Left ventricle myocardium inferior (tissue), 1 donor: ENCODE measurements around the gene KCNS3. TPM values are rescaled to one million over a fixed set of nuclear protein-coding genes. Genes with fewer than 3 reads are reported as not detected.

Source experiments
- DNase-seq: peaks from one replicate; pipeline ENCODE4 v3.0.0-alpha.2; 2020
- H3K27ac ChIP-seq: fragments of 200-600 bp; replicated peaks from 2 replicates; pipeline ENCODE4 v1.8.0; 2021
- H3K27me3 ChIP-seq: fragments of 200-600 bp; 2 replicates; pipeline ENCODE4 v1.8.0; 2021; ENCODE audit warnings: low read depth
- H3K36me3 ChIP-seq: fragments of 200-600 bp; 2 replicates; pipeline ENCODE4 v1.8.0; 2021
- H3K4me1 ChIP-seq: fragments of 200-600 bp; 2 replicates; pipeline ENCODE4 v1.8.0; 2021
- H3K4me3 ChIP-seq: fragments of 200-600 bp; 2 replicates; pipeline ENCODE4 v1.8.0; 2021; ENCODE audit warnings: mild to moderate bottlenecking, moderate library complexity
- H3K9me3 ChIP-seq: fragments of 200-600 bp; replicated peaks from 2 replicates; pipeline ENCODE4 v1.8.0; 2021
- CTCF ChIP-seq: fragments of 200-600 bp; IDR thresholded peaks from 2 replicates; pipeline ENCODE4 v1.8.0; 2021; ENCODE audit warnings: antibody characterized with exemption, mild to moderate bottlenecking, borderline replicate concordance
- intact Hi-C: fragments of 100-400 bp; cut with micrococcal nuclease; formaldehyde crosslinking; loops from one replicate; pipeline ENCODE4 v1.11.0; 2022
- total RNA-seq: library from RNA; stranded (reverse); fragmentation: NEBNext Ultra II Directional; extraction: Animal tissue kit (Norgen Biotek cat#: 25700); gene quantifications from one replicate; pipeline ENCODE4 v1.2.1, GENCODE V29; 2021
- donor health status: DM: no; HTN: yes; CAD: no; lungs with severe emphysema.

Gene KCNS3
- total RNA-seq, 1 donor from 2014 or later, result 4.0 TPM

DNA sequence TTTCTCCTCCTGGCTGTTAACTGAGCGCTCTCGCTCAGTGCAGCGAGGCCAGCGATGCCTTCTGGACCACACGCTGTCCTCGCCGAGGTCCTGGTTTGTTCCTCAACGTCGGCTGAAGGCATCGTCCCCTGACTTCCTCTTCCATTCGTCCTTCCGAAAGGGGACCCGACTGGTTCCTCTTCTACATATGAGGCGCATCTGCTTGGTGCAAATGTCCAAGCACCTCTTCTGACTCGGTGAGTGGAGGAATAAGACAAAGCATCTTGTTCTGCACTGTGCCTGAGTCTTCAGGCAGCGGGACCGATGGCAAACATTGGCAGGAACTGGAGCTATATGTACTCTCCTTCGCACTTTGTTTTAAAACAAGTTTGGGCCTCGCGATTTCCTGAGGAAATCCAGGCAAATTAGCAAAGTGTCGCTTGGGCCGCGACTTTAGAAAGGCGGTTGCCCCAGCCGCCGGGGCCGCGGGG lies 621 bp upstream of the KCNS3 start:
- Histone ChIP-seq H3K9me3 (no peaks in the 10 kb centered on the region), H3K27ac (peak overlapping the region; percentile 62), H3K4me1 (peaks cover 27% of the 10 kb centered on the region), H3K36me3 (no peaks in the 10 kb centered on the region), H3K27me3 (peaks cover 58% of the 10 kb centered on the region), H3K4me3 (peak overlapping the region; percentile 79)
- no peak for DNase-seq
- intact Hi-C loops, result no loop called here
- TF ChIP-seq CTCF, result no peak

GRCh38 chr2:17879137-17879912 lies 858 bp downstream of the KCNS3 start:
- H3K36me3 ChIP-seq, result no peaks in the 10 kb centered on the region
- H3K9me3 ChIP-seq, result no peaks in the 10 kb centered on the region
- H3K27ac ChIP-seq, result peak overlapping the region; percentile 63
- peaks cover 58% of the 10 kb centered on the region for H3K27me3 ChIP-seq
- intact Hi-C loops, result no loop called here
- TF ChIP-seq CTCF, result peak; percentile 27
- peaks cover 27% of the 10 kb centered on the region for H3K4me1 ChIP-seq
- peak; percentile 73 for DNase-seq
- H3K4me3 ChIP-seq, result peak overlapping the region; percentile 79

DNA sequence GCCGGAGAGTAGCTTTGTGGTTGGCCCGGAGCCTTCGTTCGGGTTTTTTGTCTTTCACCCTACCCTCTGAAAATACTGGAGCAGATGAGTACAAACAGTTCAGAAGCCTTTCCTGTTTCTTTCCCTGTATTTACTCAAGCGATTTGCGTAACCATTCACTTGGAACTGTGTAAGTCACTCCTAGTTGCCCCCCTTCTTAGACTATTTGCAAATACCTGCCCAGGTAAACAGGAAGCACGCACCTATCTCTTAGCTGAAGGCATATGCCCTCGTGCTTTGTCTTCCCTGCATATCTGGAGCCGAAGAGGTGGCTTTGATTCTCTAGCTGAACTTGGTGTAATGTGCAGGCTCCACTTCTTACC lies 1.4 kb downstream of the KCNS3 start:
- Histone ChIP-seq H3K27ac (no peak overlapping the region), H3K36me3 (no peaks in the 10 kb centered on the region)

DNA sequence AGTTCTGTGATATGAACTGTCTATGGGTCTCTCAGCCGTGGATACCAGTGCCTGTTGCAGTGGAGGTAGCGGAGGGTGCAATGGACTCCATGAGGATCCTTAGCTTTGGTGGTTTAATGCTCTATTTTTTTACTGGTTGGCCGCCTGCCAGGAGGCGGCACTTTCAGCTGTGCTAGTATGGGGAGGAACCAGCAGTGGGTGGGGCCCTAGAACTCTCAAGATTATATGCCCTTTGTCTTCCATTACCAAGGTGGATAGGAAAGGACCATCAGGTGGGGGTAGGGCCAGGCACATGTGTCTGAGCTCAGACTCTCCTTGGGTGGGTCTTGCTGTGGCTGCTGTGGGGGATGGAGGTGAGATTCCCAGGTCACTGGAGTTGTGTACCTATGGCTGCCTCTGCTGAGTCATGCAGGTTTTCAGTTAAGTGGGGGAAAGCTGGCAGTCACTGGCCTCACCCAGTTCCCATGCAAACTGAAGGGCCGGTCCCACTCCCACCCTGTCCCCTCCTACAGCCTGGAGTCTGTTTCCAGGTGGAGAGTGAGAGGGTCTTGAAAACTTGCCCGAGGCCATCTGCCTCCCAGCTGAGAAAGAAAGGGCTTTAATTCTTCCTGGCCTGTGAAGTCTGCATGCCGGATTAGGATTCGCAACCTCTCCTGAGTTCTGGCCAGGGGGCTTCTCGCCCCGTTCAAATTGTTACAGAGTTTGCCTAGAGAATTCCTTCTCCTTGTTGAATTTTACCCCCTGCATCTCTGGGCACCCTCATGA lies 14.5 kb downstream of the KCNS3 start:
- no peak overlapping the region for H3K27ac ChIP-seq
- intact Hi-C loops, result no loop called here
- TF ChIP-seq CTCF, result no peak
- no peak overlapping the region for H3K4me3 ChIP-seq
- no peaks in the 10 kb centered on the region for H3K36me3 ChIP-seq
- no peaks in the 10 kb centered on the region for H3K4me1 ChIP-seq
- peaks cover 41% of the 10 kb centered on the region for H3K9me3 ChIP-seq
- H3K27me3 ChIP-seq, result no peaks in the 10 kb centered on the region
- no peak for DNase-seq

More for the DNA sequence above, 1.4 kb downstream of the KCNS3 start:
- H3K27me3 ChIP-seq, result peaks cover 58% of the 10 kb centered on the region
- intact Hi-C loops, result no loop called here
- DNase-seq, result no peak
- H3K4me3 ChIP-seq, result peak overlapping the region; percentile 79
- no peaks in the 10 kb centered on the region for H3K9me3 ChIP-seq
- no peak for TF ChIP-seq CTCF
- H3K4me1 ChIP-seq, result peaks cover 27% of the 10 kb centered on the region

GRCh38 chr2:17894005-17894404 lies 15.5 kb downstream of the KCNS3 start:
- Histone ChIP-seq H3K4me3 (no peak overlapping the region), H3K27me3 (no peaks in the 10 kb centered on the region), H3K9me3 (peaks cover 42% of the 10 kb centered on the region), H3K4me1 (no peaks in the 10 kb centered on the region), H3K27ac (no peak overlapping the region), H3K36me3 (no peaks in the 10 kb centered on the region)
- no peak for DNase-seq
- intact Hi-C loops, result no loop called here
- TF ChIP-seq CTCF, result no peak
